ENCODE data around the gene MPV17L2.

- no peak for TF ChIP-seq POU2F2 (IDR thresholded peaks at IDR 0.05; ENCODE audit: low read depth, low read length)
- TF ChIP-seq POLR2AphosphoS5 (IDR thresholded peaks at IDR 0.05; ENCODE audit: low read depth, low read length) = no peak
These were observed 49.1 kb upstream of the MPV17L2 start for GRCh38 chr19:18143902-18144301.
